ENCODE results near the gene PEG3. TPM values are rescaled to one million over a fixed set of nuclear protein-coding genes. Genes with fewer than 3 reads are reported as not detected.
"Not testable (repeated sequence)": the region's sequence is repeated elsewhere in the genome, so short reads cannot be mapped to it uniquely, and the experiment has no call there.

Gene PEG3
- total RNA-seq, 4 donors from 2014 or later, result 9.8 to 24.1 (median 18.8) TPM

DNA sequence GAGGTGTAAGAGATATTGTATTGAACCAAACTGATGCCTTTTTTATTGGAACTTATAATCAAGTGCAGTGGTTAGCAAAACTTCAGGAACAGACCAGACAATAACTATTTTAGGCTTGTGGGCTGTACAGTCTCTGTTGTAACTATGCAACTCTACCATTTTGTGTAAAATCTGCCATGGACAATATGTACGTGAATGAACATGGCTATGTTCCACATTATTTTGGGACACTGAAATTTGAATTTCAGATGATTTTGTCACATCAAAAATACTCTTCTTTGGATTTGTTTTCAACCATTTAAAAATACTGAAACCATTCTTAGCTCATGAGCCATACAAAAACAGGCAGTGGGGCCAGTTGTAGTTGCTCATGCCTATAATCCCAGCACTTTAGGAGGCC is 27.9 kb upstream of the PEG3 start:
- H3K4me3 ChIP-seq (replicated peaks in 1 of 3), result no peak overlapping the region
- no peaks in the 10 kb centered on the region for H3K9me3 ChIP-seq
- H3K36me3 ChIP-seq, result no peaks in the 10 kb centered on the region
- H3K4me1 ChIP-seq, result peaks cover 4 to 6% of the 10 kb centered on the region in 2 donors
- H3K27ac ChIP-seq, result no peak overlapping the region
- no peak for DNase-seq
- WGBS, 2 donors, result 97 to 100% methylated on average over 1 of the region's 1 CpG
- intact Hi-C loops (cut with DNase I), result no loop called here
- no peak for TF ChIP-seq POLR2A (IDR thresholded peaks at IDR 0.05)
- TF ChIP-seq, protein P1, sequence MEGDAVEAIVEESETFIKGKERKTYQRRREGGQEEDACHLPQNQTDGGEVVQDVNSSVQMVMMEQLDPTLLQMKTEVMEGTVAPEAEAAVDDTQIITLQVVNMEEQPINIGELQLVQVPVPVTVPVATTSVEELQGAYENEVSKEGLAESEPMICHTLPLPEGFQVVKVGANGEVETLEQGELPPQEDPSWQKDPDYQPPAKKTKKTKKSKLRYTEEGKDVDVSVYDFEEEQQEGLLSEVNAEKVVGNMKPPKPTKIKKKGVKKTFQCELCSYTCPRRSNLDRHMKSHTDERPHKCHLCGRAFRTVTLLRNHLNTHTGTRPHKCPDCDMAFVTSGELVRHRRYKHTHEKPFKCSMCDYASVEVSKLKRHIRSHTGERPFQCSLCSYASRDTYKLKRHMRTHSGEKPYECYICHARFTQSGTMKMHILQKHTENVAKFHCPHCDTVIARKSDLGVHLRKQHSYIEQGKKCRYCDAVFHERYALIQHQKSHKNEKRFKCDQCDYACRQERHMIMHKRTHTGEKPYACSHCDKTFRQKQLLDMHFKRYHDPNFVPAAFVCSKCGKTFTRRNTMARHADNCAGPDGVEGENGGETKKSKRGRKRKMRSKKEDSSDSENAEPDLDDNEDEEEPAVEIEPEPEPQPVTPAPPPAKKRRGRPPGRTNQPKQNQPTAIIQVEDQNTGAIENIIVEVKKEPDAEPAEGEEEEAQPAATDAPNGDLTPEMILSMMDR (IDR thresholded peaks at IDR 0.05), result no peak
- H3K27me3 ChIP-seq, result no peaks in the 10 kb centered on the region

DNA sequence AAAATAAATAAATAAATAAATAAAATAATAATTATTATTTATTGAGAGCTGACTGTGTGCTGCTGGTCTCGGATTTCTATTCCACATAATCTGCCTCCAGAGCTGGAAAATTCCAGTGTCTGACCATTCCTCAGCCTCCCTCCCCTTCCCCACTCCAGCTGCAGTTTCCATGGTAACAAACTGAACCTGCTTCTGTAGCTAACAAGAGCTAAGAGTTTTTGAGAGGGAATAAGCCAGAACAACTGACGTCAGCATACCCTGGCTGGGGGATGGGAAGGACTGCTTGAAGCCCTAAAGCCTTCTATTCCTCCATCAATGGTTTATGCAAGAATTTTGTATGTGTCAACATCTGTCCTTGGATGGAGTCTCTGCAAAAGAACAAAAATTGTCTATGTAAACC is 26.0 kb upstream of the PEG3 start:
- Histone ChIP-seq H3K9me3 (no peaks in the 10 kb centered on the region), H3K4me1 (peaks cover 4 to 6% of the 10 kb centered on the region in 2 donors), H3K27me3 (no peaks in the 10 kb centered on the region), H3K4me3 (replicated peaks in 1 of 3) (no peak overlapping the region), H3K27ac (peak overlapping the region in 1 of 3 donors; percentile 22), H3K36me3 (no peaks in the 10 kb centered on the region)
- DNase-seq, result peak; percentile 81 to 90
- TF ChIP-seq POLR2A (IDR thresholded peaks at IDR 0.05), result no peak
- TF ChIP-seq, protein P1 (IDR thresholded peaks at IDR 0.05), result no peak
- WGBS, 2 donors, result 10 to 12% methylated on average over 2 of the region's 2 CpGs
- intact Hi-C loops (cut with DNase I), result no loop called here

DNA sequence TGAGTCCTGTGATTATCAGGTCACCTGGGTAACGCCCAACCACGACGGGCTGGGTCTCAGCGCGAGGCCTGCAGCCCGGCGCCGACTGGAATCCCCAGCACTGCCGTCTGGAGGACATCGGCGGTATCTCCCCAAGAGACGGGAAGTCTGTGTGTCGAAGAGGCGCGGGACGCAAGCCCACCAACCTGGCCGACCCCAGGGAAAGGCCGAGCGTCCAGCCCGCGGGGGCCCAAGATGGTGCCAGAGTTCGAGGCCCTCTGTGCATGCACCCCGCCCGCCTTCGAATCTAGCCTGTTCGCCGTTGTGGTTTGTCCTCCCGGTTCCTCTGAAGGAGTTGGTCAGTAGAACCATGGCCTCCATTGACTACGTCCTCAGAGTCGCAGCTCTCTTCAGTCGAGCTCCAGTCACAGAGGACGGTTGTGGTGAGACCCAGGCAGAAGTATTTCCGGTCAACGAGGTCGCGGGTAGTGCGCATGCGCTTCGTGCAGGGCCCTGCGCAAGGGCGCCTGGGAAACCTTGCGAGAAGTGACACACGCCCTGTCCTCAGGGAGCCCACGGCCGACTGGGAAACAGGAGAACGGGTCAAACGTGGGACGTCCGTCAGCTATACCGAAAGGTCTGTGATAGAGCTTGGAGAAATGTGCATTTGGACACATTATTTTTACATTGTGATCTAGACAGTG is 24.1 kb upstream of the PEG3 start:
- Histone ChIP-seq H3K9me3 (no peaks in the 10 kb centered on the region), H3K4me3 (replicated peaks in 1 of 3) (no peak overlapping the region), H3K27me3 (no peaks in the 10 kb centered on the region), H3K36me3 (no peaks in the 10 kb centered on the region), H3K27ac (no peak overlapping the region), H3K4me1 (peaks cover 4 to 6% of the 10 kb centered on the region in 2 donors)
- WGBS, 2 donors, result 73 to 77% methylated on average over 33 to 48 of the region's 50 CpGs
- TF ChIP-seq POLR2A (IDR thresholded peaks at IDR 0.05), result no peak
- TF ChIP-seq, protein P1 (IDR thresholded peaks at IDR 0.05), result no peak
- intact Hi-C loops (cut with DNase I), result no loop called here
- no peak for DNase-seq

DNA sequence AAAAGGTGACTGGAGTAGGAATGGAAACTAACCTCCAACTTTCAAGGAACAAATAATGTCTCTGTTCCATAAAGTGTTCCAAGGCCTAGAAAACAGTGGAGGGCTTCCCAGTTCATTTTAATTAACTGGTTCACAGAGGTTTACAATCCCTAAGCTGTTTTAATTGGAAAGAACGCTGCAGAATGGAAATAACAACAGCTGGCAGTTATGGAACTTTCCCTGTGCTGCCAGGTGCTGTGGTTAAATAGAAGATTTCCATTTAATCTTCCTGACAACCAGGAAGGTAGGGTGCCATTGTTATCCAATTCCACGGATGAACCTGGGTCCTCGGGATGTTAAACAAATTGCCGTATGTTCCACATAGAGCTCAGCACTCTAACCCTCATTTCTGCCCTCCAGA is 22.2 kb upstream of the PEG3 start:
- Histone ChIP-seq H3K27me3 (no peaks in the 10 kb centered on the region), H3K4me1 (peaks cover 4 to 6% of the 10 kb centered on the region in 2 donors), H3K4me3 (replicated peaks in 1 of 3) (no peak overlapping the region), H3K27ac (no peak overlapping the region), H3K9me3 (no peaks in the 10 kb centered on the region), H3K36me3 (no peaks in the 10 kb centered on the region)
- intact Hi-C loops (cut with DNase I), result no loop called here
- DNase-seq, result no peak
- TF ChIP-seq POLR2A (IDR thresholded peaks at IDR 0.05), result no peak
- TF ChIP-seq, protein P1 (IDR thresholded peaks at IDR 0.05), result no peak
- WGBS, 2 donors, result 85 to 88% methylated on average over 4 of the region's 4 CpGs

DNA sequence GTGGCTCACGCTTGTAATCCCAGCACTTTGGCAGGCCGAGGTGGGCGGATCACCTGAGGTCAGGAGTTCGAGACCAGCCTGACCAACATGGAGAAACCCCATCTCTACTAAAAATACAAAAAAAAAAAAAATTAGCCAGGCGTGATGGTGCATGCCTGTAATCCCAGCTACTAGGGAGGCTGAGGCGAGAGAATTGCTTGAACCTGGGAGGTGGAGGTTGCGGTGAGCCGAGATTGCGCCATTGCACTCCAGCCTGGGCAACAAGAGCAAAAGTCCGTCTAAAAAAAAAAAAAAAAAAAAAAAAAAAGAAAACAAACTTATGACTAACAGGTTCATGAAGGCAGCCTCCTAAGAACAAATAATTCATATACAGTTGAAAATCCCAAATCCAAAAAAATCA is 19.9 kb upstream of the PEG3 start:
- H3K27me3 ChIP-seq; H3K9me3 ChIP-seq; DNase-seq; H3K36me3 ChIP-seq; H3K4me3 ChIP-seq (replicated peaks in 1 of 3); H3K27ac ChIP-seq; intact Hi-C loops (cut with DNase I): not testable (repeated sequence)
- H3K4me1 ChIP-seq, result peaks cover 0 to 16% of the 10 kb centered on the region in 2 donors
- WGBS, 2 donors, result 89 to 93% methylated on average over 10 of the region's 10 CpGs

Data from thyroid gland (tissue), 4 donors.